PC-9 (cell line): ENCODE data around the gene CFAP70. TPM values are rescaled to one million over a fixed set of nuclear protein-coding genes. Genes with fewer than 3 reads are reported as not detected.

Experiments
- BruUV-seq: library from RNA; stranded (reverse); fragments of 400-500 nt; replicated peaks from 2 replicates; lab custom pipeline; 2021; lab: Mats Ljungman, UMichigan
- CTCF ChIA-PET: fragments of 300-600 bp; sonication (Branson Sonifier 250); formaldehyde crosslinking; loops from one replicate; lab custom pipeline; 2022; ENCODE audit warnings: antibody characterized with exemption; lab: Charles Lee
- POLR2A ChIA-PET: fragments of 300-600 bp; sonication (Branson Sonifier 250); formaldehyde crosslinking; loops from one replicate; lab custom pipeline; 2022; ENCODE audit warnings: antibody characterized with exemption; ENCODE audit not compliant: unreplicated experiment; lab: Charles Lee
- DNase-seq, 2 experiments: peaks; one replicate each; pipeline versions ENCODE4 v3.0.0 to v3.0.0-alpha.2; 2015 to 2022; ENCODE audit warnings: mixed read lengths in 1 of 2
- H2AFZ ChIP-seq: fragments of 200-600 bp; sonication (generic); 2 replicates; pipeline ENCODE4 v1.8.1; 2017; ENCODE audit warnings: antibody characterized with exemption
- H3F3A ChIP-seq: fragments of 200-600 bp; sonication (generic); 2 replicates; pipeline ENCODE4 v1.8.1; 2017; ENCODE audit warnings: antibody characterized with exemption, mild to moderate bottlenecking, low read depth; ENCODE audit not compliant: insufficient read depth
- H3K27ac ChIP-seq: fragments of 200-600 bp; sonication (generic); 2 replicates; pipeline ENCODE4 v1.6.1; 2016; ENCODE audit warnings: mixed run types
- H3K27me3 ChIP-seq: fragments of 200-600 bp; sonication (generic); 2 replicates; pipeline ENCODE4 v1.6.1; 2016; ENCODE audit warnings: low read depth, mixed run types; ENCODE audit not compliant: insufficient read depth
- H3K36me3 ChIP-seq: fragments of 200-600 bp; sonication (generic); 2 replicates; pipeline ENCODE4 v1.6.1; 2016; ENCODE audit warnings: low read depth, mixed run types
- H3K4me1 ChIP-seq: fragments of 200-600 bp; sonication (generic); replicated peaks from 2 replicates; pipeline ENCODE4 v1.6.1; 2016; ENCODE audit warnings: mixed run types; ENCODE audit not compliant: insufficient read depth
- H3K4me2 ChIP-seq: fragments of 200-600 bp; sonication (generic); 2 replicates; pipeline ENCODE4 v1.6.1; 2017; ENCODE audit warnings: mixed run types
- H3K4me3 ChIP-seq: fragments of 200-600 bp; sonication (generic); 2 replicates; pipeline ENCODE4 v1.6.1; 2016; ENCODE audit warnings: mixed run types
- H3K79me2 ChIP-seq: fragments of 200-600 bp; sonication (generic); 2 replicates; pipeline ENCODE4 v1.6.1; 2017; ENCODE audit warnings: low read depth, mixed run types
- H3K9me2 ChIP-seq: fragments of 200-600 bp; sonication (generic); 2 replicates; pipeline ENCODE4 v1.8.1; 2017; ENCODE audit warnings: mild to moderate bottlenecking; ENCODE audit not compliant: insufficient read depth
- H3K9me3 ChIP-seq: fragments of 200-600 bp; sonication (generic); 2 replicates; pipeline ENCODE4 v1.8.1; 2016; ENCODE audit warnings: low read depth; ENCODE audit not compliant: insufficient read depth
- H4K20me1 ChIP-seq: fragments of 200-600 bp; sonication (generic); 2 replicates; pipeline ENCODE4 v1.8.1; 2017; ENCODE audit not compliant: insufficient read depth
- CTCF ChIP-seq: fragments of 200-600 bp; sonication (generic); conservative IDR thresholded peaks from 2 replicates; pipeline ENCODE4 v1.6.1; 2017; ENCODE audit warnings: mixed run types, antibody characterized with exemption, mild to moderate bottlenecking, moderate library complexity
- EZH2 ChIP-seq: fragments of 200-600 bp; sonication (generic); IDR thresholded peaks from 2 replicates; pipeline ENCODE4 v1.8.0; 2017; ENCODE audit warnings: antibody characterized with exemption, low read depth
- intact Hi-C: fragments of 100-400 bp; cut with micrococcal nuclease; formaldehyde crosslinking; loops from one replicate; pipeline ENCODE4 v1.10.0; 2022; ENCODE audit not compliant: unreplicated experiment
- total RNA-seq: library from RNA; stranded (reverse); gene quantifications from 2 replicates; pipeline ENCODE4 v1.2.3, GENCODE V29; 2021

CFAP70 gene
- total RNA-seq, 1 experiment from 2014 or later: 4.1 TPM

GRCh38 chr10:73247509-73248258, 111.0 kb downstream of the CFAP70 start:
- H3K4me2 ChIP-seq: peak overlapping the region; percentile 91
- ChIA-PET POLR2A (interaction anchor here (0.5 to 1.5 kb wide), 6 partner anchors 111 to 622 kb away, joined by 3 to 15 read pairs (median 6); partner anchors contain the start of genes CFAP70 and MICU1), CTCF (no interaction called here)
- H3K9me2 ChIP-seq: no peaks in the 10 kb centered on the region
- DNase-seq: no peak
- H3K27me3 ChIP-seq: no peaks in the 10 kb centered on the region
- peaks cover 51% of the 10 kb centered on the region for H3K4me1 ChIP-seq
- intact Hi-C loops: loop anchor here (2.0 kb wide), 2 partner anchors 111 to 165 kb away; partner anchors contain the start of gene CFAP70
- no peaks in the 10 kb centered on the region for H4K20me1 ChIP-seq
- no peak for TF ChIP-seq CTCF
- TF ChIP-seq EZH2: no peak
- TSS peak; percentile 84 for BruUV-seq
- H3K36me3 ChIP-seq: peaks cover 47% of the 10 kb centered on the region
- no peaks in the 10 kb centered on the region for H3K9me3 ChIP-seq
- peak overlapping the region; percentile 87 for H3K27ac ChIP-seq
- peak overlapping the region; percentile 95 for H3K4me3 ChIP-seq
- H3K79me2 ChIP-seq: peaks cover 77% of the 10 kb centered on the region
- H2AFZ ChIP-seq: peak overlapping the region; percentile 63
- H3F3A ChIP-seq: peaks cover 63% of the 10 kb centered on the region

GRCh38 chr10:73246646-73247508, 111.8 kb downstream of the CFAP70 start, which contains the start of gene DNAJC9:
Gene DNAJC9, minus strand, starts transcription at chr10:73247255. Its CDS starts 66 bp downstream, at chr10:73247189.
- DNase-seq: peak; percentile 86 to 99
- TF ChIP-seq CTCF (no peak), EZH2 (no peak)
- peak within 1 kb of the TSS; percentile 95 for H3K4me3 ChIP-seq
- intact Hi-C loops: loop anchor here (2.0 kb wide), 2 partner anchors 112 to 166 kb away; partner anchors contain the start of gene CFAP70
- no peaks in the 10 kb centered on the region for H3K9me2 ChIP-seq
- H3K27ac ChIP-seq: peak within 1 kb of the TSS; percentile 87
- H4K20me1 ChIP-seq: no peaks in the 10 kb centered on the region
- no peaks in the 10 kb centered on the region for H3K9me3 ChIP-seq
- peaks cover 72% of the 10 kb centered on the region for H3K79me2 ChIP-seq
- peaks cover 51% of the 10 kb centered on the region for H3K4me1 ChIP-seq
- peaks cover 51% of the 10 kb centered on the region for H3K36me3 ChIP-seq
- H3K27me3 ChIP-seq: no peaks in the 10 kb centered on the region
- H3K4me2 ChIP-seq: peak within 1 kb of the TSS; percentile 91
- ChIA-PET CTCF (interaction anchor here (0.5 to 0.6 kb wide), 2 partner anchors 79 to 210 kb away, joined by 3 read pairs; partner anchors contain the start of genes ECD and FAM149B1), POLR2A (interaction anchor here (0.5 to 1.5 kb wide), 21 partner anchors 10 to 1772 kb away, joined by 3 to 15 read pairs (median 4); partner anchors contain the start of genes CFAP70, MICU1 and PPP3CB)
- BruUV-seq: TSS peak; percentile 20
- H3F3A ChIP-seq: peaks cover 61% of the 10 kb centered on the region
- peak within 1 kb of the TSS; percentile 80 for H2AFZ ChIP-seq

GRCh38 chr10:73246322-73246645, 112.4 kb downstream of the CFAP70 start:
- DNase-seq: no peak
- no TSS peak for BruUV-seq
- Histone ChIP-seq H3K4me1 (peaks cover 48% of the 10 kb centered on the region), H3K9me2 (no peaks in the 10 kb centered on the region), H2AFZ (peak overlapping the region; percentile 80), H3K36me3 (peaks cover 57% of the 10 kb centered on the region), H3K4me2 (peak overlapping the region; percentile 91), H4K20me1 (no peaks in the 10 kb centered on the region), H3K27me3 (no peaks in the 10 kb centered on the region), H3K79me2 (peaks cover 66% of the 10 kb centered on the region), H3K4me3 (peak overlapping the region; percentile 95), H3F3A (peaks cover 58% of the 10 kb centered on the region), H3K9me3 (no peaks in the 10 kb centered on the region), H3K27ac (peak overlapping the region; percentile 87)
- TF ChIP-seq EZH2 (no peak), CTCF (no peak)
- ChIA-PET POLR2A (interaction anchor here (0.5 to 1.5 kb wide), 13 partner anchors 14 to 970 kb away, joined by 3 to 10 read pairs (median 4); partner anchors contain the start of gene CFAP70), CTCF (interaction anchor here (0.5 to 0.6 kb wide), 2 partner anchors 78 to 211 kb away, joined by 3 read pairs; partner anchors contain the start of genes ECD and FAM149B1)
- intact Hi-C loops: loop anchor here (2.0 kb wide), 2 partner anchors 113 to 167 kb away; partner anchors contain the start of gene CFAP70
